Activated CD4-positive, CD25-positive, alpha-beta regulatory T cell (primary cell): ENCODE results near the gene DAZ2.
"Not testable (repeated sequence)": the region's sequence is repeated elsewhere in the genome, so short reads cannot be mapped to it uniquely, and the experiment has no call there.

Experiments
- DNase-seq, 4 experiments: peaks; one replicate each; lab custom pipeline; 2025; lab: John Stamatoyannopoulos, UW

Gene DAZ2

DNA sequence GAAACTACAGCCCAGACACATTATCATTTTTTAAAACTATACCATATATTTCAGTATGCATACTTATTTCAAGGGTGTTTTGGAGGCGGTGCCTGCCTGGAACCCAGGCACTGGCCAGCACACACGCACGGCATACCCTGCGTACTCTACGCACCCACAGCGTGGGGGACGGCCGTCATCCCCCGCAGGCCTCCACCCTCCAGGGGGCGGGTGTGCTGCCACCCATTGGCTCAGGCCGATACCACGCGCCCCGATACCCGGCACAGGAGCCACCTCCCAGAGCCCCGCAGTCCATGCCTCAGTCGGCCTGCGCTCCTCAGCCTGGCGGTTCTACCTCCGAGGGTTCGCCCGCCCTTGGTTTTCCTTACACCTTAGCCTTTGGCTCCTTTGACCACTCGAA is at the start of gene DAZ2:
TSS of gene DAZ2 (plus strand) at position 301 of the 400 bp plus-strand sequence. CDS start 208 bp downstream, outside the sequence.
- not testable (repeated sequence) for DNase-seq

DNA sequence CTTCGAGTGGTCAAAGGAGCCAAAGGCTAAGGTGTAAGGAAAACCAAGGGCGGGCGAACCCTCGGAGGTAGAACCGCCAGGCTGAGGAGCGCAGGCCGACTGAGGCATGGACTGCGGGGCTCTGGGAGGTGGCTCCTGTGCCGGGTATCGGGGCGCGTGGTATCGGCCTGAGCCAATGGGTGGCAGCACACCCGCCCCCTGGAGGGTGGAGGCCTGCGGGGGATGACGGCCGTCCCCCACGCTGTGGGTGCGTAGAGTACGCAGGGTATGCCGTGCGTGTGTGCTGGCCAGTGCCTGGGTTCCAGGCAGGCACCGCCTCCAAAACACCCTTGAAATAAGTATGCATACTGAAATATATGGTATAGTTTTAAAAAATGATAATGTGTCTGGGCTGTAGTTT is 20.4 kb upstream of the DAZ2 start, which contains the start of gene DAZ1:
TSS of gene DAZ1 (minus strand) at position 101 of the 400 bp plus-strand sequence. CDS start 208 bp downstream, outside the sequence.
- DNase-seq: not testable (repeated sequence)

GRCh38 chrY:23207455-23207854 is 11.9 kb upstream of the DAZ2 start:
- not testable (repeated sequence) for DNase-seq

- not testable (repeated sequence) for DNase-seq
These were observed 9.4 kb upstream of the DAZ2 start for GRCh38 chrY:23209802-23210495.

DNA sequence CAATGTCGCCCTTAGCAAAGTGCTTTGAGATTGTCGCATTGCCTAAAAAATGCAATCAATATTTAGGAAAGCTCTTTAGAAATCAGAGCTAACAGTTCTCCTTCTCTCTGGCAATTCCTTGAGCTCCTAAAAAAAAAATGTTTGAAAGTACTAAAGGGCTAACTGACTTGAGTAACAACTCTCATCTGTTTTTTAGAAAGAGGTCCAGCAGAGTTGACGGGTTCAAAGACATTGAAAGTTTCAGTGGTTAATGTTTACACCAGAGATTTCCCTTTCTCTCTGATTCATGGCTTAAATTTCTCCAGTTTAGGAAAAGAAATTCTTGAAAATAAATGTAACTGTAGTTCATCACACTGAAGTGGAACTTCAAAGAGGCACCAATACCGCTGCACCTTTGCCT is 8.7 kb upstream of the DAZ2 start:
- not testable (repeated sequence) for DNase-seq
